Left lung (tissue), 10 donors: Measurements from ENCODE around the gene CAV3. TPM values are rescaled to one million over a fixed set of nuclear protein-coding genes. Genes with fewer than 3 reads are reported as not detected.

ENCODE experiments used
- ATAC-seq: fragments of 200-7000 bp; cut with Tn5 transposase; one replicate; pipeline ENCODE4 v1.9.1; 2020; ENCODE audit warnings: moderate library complexity
- DNase-seq, 4 donors: peaks; one replicate each; pipeline ENCODE4 v3.0.0-alpha.2; 2013 to 2020
- H3K27ac ChIP-seq, 2 donors: fragments of 200-600 bp; sonication (generic) in 1 of 2; one replicate each; pipeline versions ENCODE4 v1.5.0 to v1.8.0; 2020 to 2021
- H3K27me3 ChIP-seq, 2 donors: fragments of 200-600 bp; sonication (generic) in 1 of 2; one replicate each; pipeline versions ENCODE4 v1.5.0 to v1.8.0; 2020 to 2021
- H3K36me3 ChIP-seq, 2 donors: fragments of 200-600 bp; sonication (generic) in 1 of 2; one replicate each; pipeline versions ENCODE4 v1.5.0 to v1.8.0; 2020 to 2021
- H3K4me1 ChIP-seq, 2 donors: fragments of 200-600 bp; one replicate each; pipeline ENCODE4 v1.8.0; 2021
- H3K4me3 ChIP-seq, 2 donors: fragments of 200-600 bp; sonication (generic) in 1 of 2; one replicate each; pipeline versions ENCODE4 v1.5.0 to v1.8.0; 2020 to 2021; ENCODE audit warnings: mild to moderate bottlenecking in 1 of 2
- H3K9me3 ChIP-seq, 2 donors: fragments of 200-600 bp; sonication (generic) in 1 of 2; one replicate each; pipeline versions ENCODE4 v1.5.0 to v1.8.0; 2020 to 2021
- CTCF ChIP-seq, 2 donors: fragments of 200-600 bp; sonication (generic) in 1 of 2; IDR thresholded peaks; one replicate each; pipeline versions ENCODE4 v1.5.0 to v1.8.0; 2021; ENCODE audit warnings: antibody characterized with exemption in 2 of 2
- intact Hi-C, 2 donors: fragments of 100-400 bp; cut with DNase I; formaldehyde crosslinking; loops; one replicate each; pipeline versions ENCODE4 v1.11.2 to v1.14.2; 2022
- polyA plus RNA-seq, 6 donors: library from polyadenylated mRNA; unstranded; fragments of 120-200 nt; gene quantifications; one replicate each; pipeline ENCODE4 v1.2.1, GENCODE V29; 2013; ENCODE audit not compliant: insufficient read length in 6 of 6
- total RNA-seq, 2 donors: library from RNA; stranded (reverse); fragmentation: NEBNext Ultra II Directional; extraction: Animal tissue kit (Norgen Biotek cat#: 25700); gene quantifications; one replicate each; pipeline ENCODE4 v1.2.1, GENCODE V29; 2021
- donor health status: DM: no; HTN: yes; CAD: no.
- donor health status: DM: no; HTN: no; CAD: no.

Gene CAV3
- total and polyA plus RNA-seq, 8 donors, result 0.37 to 1.1 (median 0.54) TPM; not detected in 1

DNA sequence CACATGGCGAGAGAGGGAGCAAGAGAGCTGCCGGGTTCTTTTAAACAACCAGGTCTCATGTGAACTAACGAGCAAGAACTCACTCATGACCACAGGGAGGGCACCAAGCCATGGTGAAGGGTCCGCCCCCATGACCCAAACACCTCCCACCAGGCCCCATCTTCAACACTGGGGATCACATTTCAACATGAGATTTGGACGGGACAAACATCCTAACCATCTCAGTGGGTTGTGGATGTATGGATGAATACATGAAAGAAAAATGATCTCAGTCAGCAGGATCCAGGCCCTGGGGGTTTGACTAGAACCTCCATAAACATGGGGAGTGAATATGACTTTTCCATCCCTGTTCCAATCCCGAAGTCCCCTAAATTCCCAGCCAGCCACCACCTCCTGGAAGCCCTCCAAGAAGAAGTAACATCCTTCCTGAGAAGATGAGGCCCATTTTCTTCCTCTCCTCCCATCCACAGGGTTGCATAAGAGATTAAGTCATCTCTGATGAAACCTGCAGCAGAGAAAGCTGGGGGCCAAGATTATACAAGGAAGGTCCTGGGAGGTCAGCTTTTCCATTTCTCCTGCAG is 9.5 kb downstream of the CAV3 start:
- no peak overlapping the region for H3K27ac ChIP-seq
- no peaks in the 10 kb centered on the region for H3K4me1 ChIP-seq
- intact Hi-C loops, result no loop called here
- H3K9me3 ChIP-seq, result no peaks in the 10 kb centered on the region
- no peak for DNase-seq
- H3K36me3 ChIP-seq, result no peaks in the 10 kb centered on the region
- no peak overlapping the region for H3K4me3 ChIP-seq
- peaks cover 0 to 8% of the 10 kb centered on the region in 2 donors for H3K27me3 ChIP-seq
- TF ChIP-seq CTCF (IDR thresholded peaks at IDR 0.05), result no peak
- ATAC-seq, result no peak

DNA sequence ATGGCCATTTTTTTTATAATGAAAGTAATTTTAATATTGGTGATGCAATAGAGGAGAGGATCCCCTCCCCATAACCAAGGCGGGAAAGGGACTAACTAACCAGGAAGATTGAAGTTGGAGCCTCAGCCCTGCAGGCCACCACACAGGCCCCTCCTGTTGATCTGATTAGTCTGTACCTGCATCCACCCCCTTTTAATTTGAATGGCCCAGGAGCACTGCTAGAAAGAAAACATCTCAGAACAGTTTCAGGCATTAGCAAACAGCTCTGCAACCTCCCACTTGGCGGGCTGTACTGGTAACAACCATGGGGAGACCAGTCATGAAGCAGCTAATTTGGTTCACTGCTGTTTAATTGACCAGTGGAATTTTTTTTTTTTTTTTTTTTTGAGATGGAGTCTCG is 10.3 kb downstream of the CAV3 start:
- Histone ChIP-seq H3K36me3 (no peaks in the 10 kb centered on the region), H3K27ac (no peak overlapping the region), H3K4me1 (no peaks in the 10 kb centered on the region), H3K27me3 (peaks cover 0 to 8% of the 10 kb centered on the region in 2 donors), H3K4me3 (no peak overlapping the region), H3K9me3 (no peaks in the 10 kb centered on the region)
- DNase-seq (no peak), ATAC-seq (no peak)
- no peak for TF ChIP-seq CTCF (IDR thresholded peaks at IDR 0.05)
- intact Hi-C loops, result no loop called here

- ATAC-seq (no peak), DNase-seq (no peak)
- no peaks in the 10 kb centered on the region for H3K4me1 ChIP-seq
Observed at GRCh38 chr3:8745619-8746370, 12.2 kb downstream of the CAV3 start.

DNA sequence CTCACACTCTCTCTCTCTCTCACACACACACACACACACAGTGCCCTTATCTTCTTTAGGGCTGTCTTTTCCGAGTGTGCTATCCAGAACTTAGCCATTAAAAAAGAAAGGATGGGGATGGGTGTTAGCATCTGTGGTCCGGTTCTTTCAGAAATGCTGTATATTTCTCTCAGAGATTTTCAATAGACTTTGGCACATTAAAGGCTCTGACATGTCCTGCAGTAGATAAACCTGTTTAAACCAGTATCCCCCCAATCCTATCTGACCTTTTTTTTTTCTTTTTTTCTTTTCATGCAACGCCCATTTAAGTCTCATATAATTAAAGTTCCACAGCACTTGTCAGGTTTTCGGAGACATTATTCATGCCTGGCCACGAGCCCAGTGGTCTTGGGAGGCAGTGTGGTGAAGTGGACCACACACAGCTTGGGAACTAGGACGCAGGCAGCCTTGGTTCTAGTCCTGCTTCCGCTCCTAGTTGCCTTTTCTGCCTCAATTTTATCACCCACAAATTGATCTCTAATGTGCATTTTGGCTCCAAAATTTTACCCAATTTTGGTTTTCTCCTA is 13.3 kb downstream of the CAV3 start:
- peaks cover 0 to under 1% of the 10 kb centered on the region in 2 donors for H3K27me3 ChIP-seq
- no peaks in the 10 kb centered on the region for H3K4me1 ChIP-seq
- H3K27ac ChIP-seq, result no peak overlapping the region
- no peak for TF ChIP-seq CTCF (IDR thresholded peaks at IDR 0.05)
- no peak overlapping the region for H3K4me3 ChIP-seq
- H3K9me3 ChIP-seq, result no peaks in the 10 kb centered on the region
- intact Hi-C loops, result no loop called here
- ATAC-seq, result no peak
- H3K36me3 ChIP-seq, result no peaks in the 10 kb centered on the region
- DNase-seq, result no peak

More at GRCh38 chr3:8745619-8746370, 12.2 kb downstream of the CAV3 start:
- H3K27ac ChIP-seq, result no peak overlapping the region
- no peaks in the 10 kb centered on the region for H3K36me3 ChIP-seq
- no peak overlapping the region for H3K4me3 ChIP-seq
- TF ChIP-seq CTCF (IDR thresholded peaks at IDR 0.05), result no peak
- no peaks in the 10 kb centered on the region for H3K9me3 ChIP-seq
- intact Hi-C loops, result no loop called here
- H3K27me3 ChIP-seq, result peaks cover 0 to 8% of the 10 kb centered on the region in 2 donors

DNA sequence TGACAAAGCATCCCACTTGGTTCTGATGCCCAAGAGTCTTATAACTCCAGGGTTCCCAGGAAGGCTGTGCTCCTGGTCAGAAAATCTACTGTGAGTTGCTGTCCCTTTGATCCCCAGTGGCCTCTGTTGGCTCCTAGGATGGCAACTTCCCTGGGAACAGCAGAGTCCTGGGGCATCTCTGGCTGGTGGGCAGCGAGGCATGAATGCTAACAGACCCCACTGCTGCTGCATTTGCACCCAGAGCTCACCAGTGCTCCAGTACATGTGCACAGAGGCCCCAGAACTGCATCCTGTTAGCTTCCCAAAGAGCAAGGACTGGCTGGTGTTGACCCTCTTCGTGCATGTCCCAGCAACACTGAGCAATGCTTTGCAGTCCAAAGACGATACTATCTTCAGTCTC is 15.7 kb downstream of the CAV3 start:
- Histone ChIP-seq H3K27ac (no peak overlapping the region), H3K4me3 (no peak overlapping the region), H3K27me3 (no peaks in the 10 kb centered on the region), H3K36me3 (no peaks in the 10 kb centered on the region), H3K9me3 (no peaks in the 10 kb centered on the region), H3K4me1 (no peaks in the 10 kb centered on the region)
- DNase-seq, result no peak
- TF ChIP-seq CTCF (IDR thresholded peaks at IDR 0.05), result no peak
- intact Hi-C loops, result no loop called here
- ATAC-seq, result no peak
